IMR-90 (cell line): ENCODE results near the gene FNDC10. TPM values are rescaled to one million over a fixed set of nuclear protein-coding genes. Genes with fewer than 3 reads are reported as not detected.
A peak's percentile ranks its signal among the peaks of the same experiment; 100 is the strongest.

Source experiments
- ATAC-seq: fragments of 200-7000 bp; cut with Tn5 transposase; 2 replicates; pipeline ENCODE4 v1.9.1; 2020; ENCODE audit warnings: low read depth, mild to moderate bottlenecking, moderate library complexity
- BruUV-seq: library from RNA; stranded (reverse); fragments of 400-500 nt; replicated peaks from 2 replicates; lab custom pipeline; 2021; lab: Mats Ljungman, UMichigan
- CTCF ChIA-PET: fragments of 300-600 bp; formaldehyde crosslinking; extraction: SDS; loops from one replicate; lab custom pipeline; 2021; ENCODE audit warnings: antibody characterized with exemption; lab: Yijun Ruan, JAX
- POLR2A ChIA-PET: fragments of 300-600 bp; sonication (Branson Sonifier 250); formaldehyde crosslinking; loops from one replicate; lab custom pipeline; 2022; ENCODE audit warnings: antibody characterized with exemption; ENCODE audit not compliant: unreplicated experiment; lab: Charles Lee
- DNase-seq: peaks from one replicate; pipeline ENCODE4 v3.0.0; 2013
- H2AFZ ChIP-seq: replicated peaks from 2 replicates; pipeline ENCODE3; 2013; ENCODE audit warnings: low read length, mild to moderate bottlenecking; ENCODE audit not compliant: poor library complexity
- H2AK5ac ChIP-seq: 2 replicates; pipeline ENCODE4 v1.6.1; 2013; ENCODE audit warnings: low read depth, low read length, inconsistent platforms
- H2AK9ac ChIP-seq: replicated peaks from 2 replicates; pipeline ENCODE3; 2013; ENCODE audit warnings: mild to moderate bottlenecking, low read depth, low read length, moderate library complexity; ENCODE audit not compliant: poor library complexity
- H2BK120ac ChIP-seq: 2 replicates; pipeline ENCODE4 v1.6.1; 2013; ENCODE audit warnings: low read depth, low read length, inconsistent platforms
- H2BK15ac ChIP-seq: 3 replicates; pipeline ENCODE4 v1.6.1; 2013; ENCODE audit warnings: low read depth, low read length, inconsistent platforms
- H2BK20ac ChIP-seq: 2 replicates; pipeline ENCODE4 v1.6.1; 2013; ENCODE audit warnings: low read depth, mild to moderate bottlenecking, inconsistent platforms, low read length, moderate library complexity
- H2BK5ac ChIP-seq: 2 replicates; pipeline ENCODE4 v1.6.1; 2013; ENCODE audit warnings: mild to moderate bottlenecking, low read depth, low read length, inconsistent platforms; ENCODE audit not compliant: poor library complexity, severe bottlenecking
- H3K14ac ChIP-seq: replicated peaks from 2 replicates; pipeline ENCODE4 v1.6.1; 2013; ENCODE audit warnings: low read depth, low read length, inconsistent platforms
- H3K18ac ChIP-seq: 2 replicates; pipeline ENCODE4 v1.6.1; 2013; ENCODE audit warnings: low read depth, low read length, control low read depth
- H3K23ac ChIP-seq: 2 replicates; pipeline ENCODE4 v1.6.1; 2013; ENCODE audit warnings: low read depth, low read length, inconsistent platforms
- H3K27ac ChIP-seq: 2 replicates; pipeline ENCODE4 v1.5.1; 2013; ENCODE audit warnings: mild to moderate bottlenecking, control low read depth, low read length; ENCODE audit not compliant: insufficient read depth
- H3K27me3 ChIP-seq: 2 replicates; pipeline ENCODE4 v1.6.1; 2013; ENCODE audit warnings: low read length; ENCODE audit not compliant: control insufficient read depth, insufficient read depth
- H3K36me3 ChIP-seq: 2 replicates; pipeline ENCODE4 v1.6.1; 2013; ENCODE audit warnings: low read length, mixed read lengths; ENCODE audit not compliant: control insufficient read depth, insufficient read depth
- H3K4ac ChIP-seq: 2 replicates; pipeline ENCODE4 v1.6.1; 2013; ENCODE audit warnings: low read depth, low read length, inconsistent platforms
- H3K4me1 ChIP-seq: 2 replicates; pipeline ENCODE4 v1.6.1; 2013; ENCODE audit warnings: low read length, mixed read lengths; ENCODE audit not compliant: control insufficient read depth, insufficient read depth
- H3K4me2 ChIP-seq: 2 replicates; pipeline ENCODE4 v1.6.1; 2013; ENCODE audit warnings: low read depth, mild to moderate bottlenecking, control low read depth, low read length, moderate library complexity
- H3K4me3 ChIP-seq: 2 replicates; pipeline ENCODE4 v1.5.1; 2013; ENCODE audit warnings: low read depth, mild to moderate bottlenecking, control low read depth, low read length, moderate library complexity; ENCODE audit not compliant: insufficient read depth
- H3K56ac ChIP-seq: 2 replicates; pipeline ENCODE4 v1.6.1; 2013; ENCODE audit warnings: low read length, inconsistent platforms; ENCODE audit not compliant: insufficient read depth; ENCODE audit errors: extremely low read depth
- H3K79me1 ChIP-seq, 2 experiments: 2 replicates each; pipeline ENCODE4 v1.6.1; 2013; ENCODE audit warnings: low read length in 2 of 2, inconsistent platforms in 1 of 2, low read depth in 1 of 2
- H3K9ac ChIP-seq: 2 replicates; pipeline ENCODE4 v1.6.1; 2013; ENCODE audit warnings: low read depth, low read length, control low read depth
- H3K9me1 ChIP-seq: 2 replicates; pipeline ENCODE4 v1.6.1; 2013; ENCODE audit warnings: low read length, inconsistent platforms; ENCODE audit not compliant: insufficient read depth
- H3K9me3 ChIP-seq: 2 replicates; pipeline ENCODE4 v1.6.1; 2013; ENCODE audit warnings: low read length; ENCODE audit not compliant: control insufficient read depth, insufficient read depth
- H4K20me1 ChIP-seq: 2 replicates; pipeline ENCODE4 v1.6.1; 2013; ENCODE audit warnings: low read length, inconsistent platforms; ENCODE audit not compliant: insufficient read depth
- H4K5ac ChIP-seq: 2 replicates; pipeline ENCODE4 v1.6.1; 2013; ENCODE audit warnings: mild to moderate bottlenecking, low read depth, low read length, control low read depth
- H4K8ac ChIP-seq, 2 experiments: 2 replicates each; pipeline ENCODE4 v1.6.1; 2013; ENCODE audit warnings: low read depth in 2 of 2, low read length in 2 of 2, control low read depth in 1 of 2, inconsistent platforms in 1 of 2
- H4K91ac ChIP-seq: 2 replicates; pipeline ENCODE4 v1.6.1; 2013; ENCODE audit warnings: low read depth, low read length, inconsistent platforms; ENCODE audit not compliant: insufficient read depth
- CTCF ChIP-seq: conservative IDR thresholded peaks from 2 replicates; pipeline ENCODE4 v1.5.1; 2012; ENCODE audit warnings: mild to moderate bottlenecking, low read depth, low read length, improper control_type of control experiment
- MXI1 ChIP-seq: IDR thresholded peaks from 2 replicates; pipeline ENCODE4 v1.6.1; 2012; ENCODE audit warnings: low read depth, mild to moderate bottlenecking, low read length, moderate library complexity, borderline replicate concordance
- RCOR1 ChIP-seq: IDR thresholded peaks from 2 replicates; pipeline ENCODE4 v1.6.1; 2012; ENCODE audit warnings: mild to moderate bottlenecking, low read length, improper control_type of control experiment; ENCODE audit not compliant: insufficient replicate concordance
- USF2 ChIP-seq: fragments of 150-350 bp; IDR thresholded peaks from 2 replicates; pipeline ENCODE4 v1.6.1; 2017; ENCODE audit warnings: mild to moderate bottlenecking, antibody characterized with exemption, low read length, low read depth
- WGBS, 2 experiments: methylation state at CpG; one replicate each; pipeline versions ENCODE4 v1.1.5 to v1.1.7; 2013; ENCODE audit warnings: missing lambda C conversion rate in 2 of 2; ENCODE audit not compliant: insufficient read length in 1 of 2; ENCODE audit errors: extremely low coverage in 2 of 2; 5-methylcytosine and 5-hydroxymethylcytosine counted together
- dilution Hi-C: fragments of 300-500 bp; cut with HindIII; formaldehyde crosslinking; loops from one replicate; pipeline ENCODE4 v1.14.3; 2018; ENCODE audit warnings: low sequenced_read_pairs; ENCODE audit not compliant: unreplicated experiment
- in situ Hi-C: fragments of 300-500 bp; cut with MboI; formaldehyde crosslinking; loops from 3 replicates; pipeline ENCODE4 v1.14.3; 2019; ENCODE audit warnings: low sequenced_read_pairs, inconsistent platforms, mixed read lengths
- intact Hi-C: fragments of 100-400 bp; cut with micrococcal nuclease; formaldehyde crosslinking; loops from 2 replicates; pipeline ENCODE4 v1.10.0; 2022
- polyA plus RNA-seq, 3 experiments: library from polyadenylated mRNA; depleted of rRNA; stranded (reverse); fragments of >200 nt; gene quantifications; 2 replicates each; pipeline ENCODE4 v1.2.3, GENCODE V29; 2012; ENCODE audit warnings: low replicate concordance in 1 of 3
- total RNA-seq: library from RNA; depleted of rRNA; stranded (reverse); fragments of >200 nt; gene quantifications from 2 replicates; pipeline ENCODE4 v1.2.3, GENCODE V29; 2012

Gene FNDC10
- total and polyA plus RNA-seq, 2 of the 4 experiments (the other 2 are of a cell fraction), result 0.36 to 5.8 TPM

- Histone ChIP-seq H3K9me1 (no peaks in the 10 kb centered on the region), H2BK5ac (no peak overlapping the region), H2BK20ac (no peak overlapping the region), H2AK9ac (peak overlapping the region; percentile 28), H3K4me3 (peak overlapping the region; percentile 39), H3K27ac (no peak overlapping the region; the same call in 1 of the 2 replicates), H3K4me2 (peak overlapping the region; percentile 62), H4K91ac (no peak overlapping the region), H2AK5ac (no peak overlapping the region; the same call in 1 of the 2 replicates), H2BK120ac (no peak overlapping the region), H3K9ac (no peak overlapping the region), H3K14ac (no peak overlapping the region), H4K20me1 (no peaks in the 10 kb centered on the region), H3K9me3 (no peaks in the 10 kb centered on the region), H3K27me3 (peaks cover 24% of the 10 kb centered on the region), H3K4ac (no peak overlapping the region), H2BK15ac (no peak overlapping the region), H3K18ac (no peak overlapping the region), H3K23ac (no peak overlapping the region), H3K56ac (no peak overlapping the region), H3K4me1 (peaks cover 10% of the 10 kb centered on the region; the same call in 1 of the 2 replicates), H3K36me3 (no peaks in the 10 kb centered on the region), H4K5ac (no peak overlapping the region), H3K79me1 (no peaks in the 10 kb centered on the region), H4K8ac (no peak overlapping the region), H2AFZ (peak overlapping the region; percentile 87)
- dilution Hi-C loops (no loop called here), in situ Hi-C loops (no loop called here), intact Hi-C loops (no loop called here)
- no TSS peak for BruUV-seq
- TF ChIP-seq USF2 (no peak), MXI1 (peak; percentile 46; the same call in 1 of the 2 replicates), CTCF (0 out of 2 replicates have a peak, but pooled peaks have one; percentile 9), RCOR1 (no peak)
- DNase-seq (peak; percentile 37), ATAC-seq (peak; percentile 75)
- ChIA-PET CTCF (no interaction called here), POLR2A (no interaction called here)
- WGBS, 2 experiments, result 7% methylated on average over 72 of the region's 111 CpGs; no CpG with 5 or more reads in 1 of the 2 experiments
Observed at GRCh38 chr1:1599030-1599934, 653 bp downstream of the FNDC10 start.
